Natural killer cell (primary cell): ENCODE results near the gene BRD9. TPM values are rescaled to one million over a fixed set of nuclear protein-coding genes. Genes with fewer than 3 reads are reported as not detected.

Source experiments
- ATAC-seq, 3 donors: fragments of 150-1000 bp in 2 of 3; fragments of 200-7000 bp in 1 of 3; cut with Tn5 transposase; 1 replicate in 1 of 3; 2 replicates in 2 of 3; pipeline ENCODE4 v1.10.0; 2021; ENCODE audit warnings: mild to moderate bottlenecking in 2 of 3, moderate library complexity in 2 of 3
- DNase-seq, 2 donors: peaks; one replicate each; pipeline versions ENCODE4 v3.0.0 to v3.0.0-alpha.2; 2013 to 2021; ENCODE audit warnings: mixed read lengths in 1 of 2
- H3K27ac ChIP-seq: one replicate; pipeline ENCODE4 v1.5.1; 2013; ENCODE audit warnings: mild to moderate bottlenecking, low read length
- H3K27me3 ChIP-seq: one replicate; pipeline ENCODE4 v1.6.1; 2013; ENCODE audit warnings: low read length; ENCODE audit not compliant: control insufficient read depth, insufficient read depth
- H3K36me3 ChIP-seq: one replicate; pipeline ENCODE4 v1.6.1; 2013; ENCODE audit warnings: low read length; ENCODE audit not compliant: control insufficient read depth, insufficient read depth
- H3K4me1 ChIP-seq: one replicate; pipeline ENCODE4 v1.6.1; 2013; ENCODE audit warnings: low read length; ENCODE audit not compliant: control insufficient read depth, insufficient read depth
- H3K4me3 ChIP-seq: one replicate; pipeline ENCODE4 v1.5.1; 2013; ENCODE audit warnings: low read length
- H3K9me3 ChIP-seq: one replicate; pipeline ENCODE4 v1.6.1; 2013; ENCODE audit warnings: low read length; ENCODE audit not compliant: control insufficient read depth, insufficient read depth
- H3K27ac Mint-ChIP-seq, 2 donors: one replicate each; pipeline ENCODE4 v1.8.0; 2022; ENCODE audit warnings: mild to moderate bottlenecking in 2 of 2, mixed read lengths in 2 of 2, moderate library complexity in 1 of 2
- H3K27me3 Mint-ChIP-seq, 2 donors: one replicate each; pipeline ENCODE4 v1.8.0; 2022; ENCODE audit warnings: low read depth in 2 of 2, mixed read lengths in 2 of 2
- H3K36me3 Mint-ChIP-seq: one replicate; pipeline ENCODE4 v1.8.0; 2022; ENCODE audit warnings: mixed read lengths
- H3K4me1 Mint-ChIP-seq, 2 donors: one replicate each; pipeline ENCODE4 v1.8.0; 2022; ENCODE audit warnings: mixed read lengths in 2 of 2
- H3K4me3 Mint-ChIP-seq: one replicate; pipeline ENCODE4 v1.8.0; 2022; ENCODE audit warnings: mild to moderate bottlenecking, moderate library complexity, mixed read lengths
- H3K9me3 Mint-ChIP-seq, 2 donors: one replicate each; pipeline ENCODE4 v1.8.0; 2022; ENCODE audit warnings: mixed read lengths in 2 of 2
- CTCF ChIP-seq: fragments of 200-600 bp; IDR thresholded peaks from one replicate; pipeline ENCODE4 v1.8.0; 2022; ENCODE audit warnings: antibody characterized with exemption
- WGBS: methylation state at CpG from one replicate; pipeline ENCODE4 v1.1.7; 2013; ENCODE audit warnings: missing lambda C conversion rate; ENCODE audit not compliant: insufficient coverage; 5-methylcytosine and 5-hydroxymethylcytosine counted together
- intact Hi-C: fragments of 100-400 bp; cut with micrococcal nuclease; formaldehyde crosslinking; loops from one replicate; pipeline ENCODE4 v1.14.2; 2022
- total RNA-seq, 4 donors: library from RNA; stranded (reverse); fragments of 120-200 nt in 1 of 4; gene quantifications; one replicate each; pipeline versions ENCODE4 v1.2.3 to v1.2.4, GENCODE V29; 2013 to 2022

The BRD9 gene
- total RNA-seq, 3 donors from 2014 or later (not counting 1 experiment from before 2014, with no cell fraction given): 59.7 to 80.0 (median 76.0) TPM

GRCh38 chr5:861442-862366 is 30.9 kb downstream of the BRD9 start:
- no peak overlapping the region for H3K27ac ChIP-seq

GRCh38 chr5:860506-861150 is 32.0 kb downstream of the BRD9 start:
- H3K4me1 ChIP-seq: peaks cover 14% of the 10 kb centered on the region
- peaks cover 27% of the 10 kb centered on the region for H3K36me3 ChIP-seq
- no peaks in the 10 kb centered on the region for H3K27me3 ChIP-seq
- TF ChIP-seq CTCF: no peak
- no peak overlapping the region for H3K27ac ChIP-seq
- DNase-seq: no peak
- Mint-ChIP-seq H3K9me3 (no peaks in the 10 kb centered on the region), H3K27ac (no peak overlapping the region), H3K4me1 (peaks cover 0 to 13% of the 10 kb centered on the region in 2 donors), H3K27me3 (no peaks in the 10 kb centered on the region), H3K36me3 (no peaks in the 10 kb centered on the region), H3K4me3 (no peak overlapping the region)
- intact Hi-C loops: no loop called here
- no peaks in the 10 kb centered on the region for H3K9me3 ChIP-seq
- 85% methylated on average over 15 of the region's 15 CpGs for WGBS
- no peak for ATAC-seq
- H3K4me3 ChIP-seq: no peak overlapping the region

More at GRCh38 chr5:861442-862366, 30.9 kb downstream of the BRD9 start:
- WGBS: 86% methylated on average over 22 of the region's 22 CpGs
- Histone ChIP-seq H3K9me3 (no peaks in the 10 kb centered on the region), H3K36me3 (peaks cover 34% of the 10 kb centered on the region), H3K4me3 (no peak overlapping the region), H3K4me1 (peaks cover 10% of the 10 kb centered on the region), H3K27me3 (no peaks in the 10 kb centered on the region)
- Mint-ChIP-seq H3K4me3 (no peak overlapping the region), H3K27me3 (no peaks in the 10 kb centered on the region), H3K36me3 (no peaks in the 10 kb centered on the region), H3K27ac (no peak overlapping the region), H3K4me1 (peaks cover 0 to 13% of the 10 kb centered on the region in 2 donors), H3K9me3 (no peaks in the 10 kb centered on the region)
- no peak for ATAC-seq
- intact Hi-C loops: no loop called here
- DNase-seq: no peak
- TF ChIP-seq CTCF: no peak

- Histone ChIP-seq H3K36me3 (peaks cover 20% of the 10 kb centered on the region), H3K27me3 (no peaks in the 10 kb centered on the region), H3K4me3 (no peak overlapping the region), H3K9me3 (no peaks in the 10 kb centered on the region), H3K4me1 (peaks cover 14% of the 10 kb centered on the region), H3K27ac (no peak overlapping the region)
- intact Hi-C loops: no loop called here
- no peak for ATAC-seq
- no peaks in the 10 kb centered on the region for H3K27me3 Mint-ChIP-seq
- 92% methylated on average over 16 of the region's 16 CpGs for WGBS
- no peak for TF ChIP-seq CTCF
- H3K4me1 Mint-ChIP-seq: peaks cover 0 to 13% of the 10 kb centered on the region in 2 donors
- no peak overlapping the region for H3K27ac Mint-ChIP-seq
- H3K4me3 Mint-ChIP-seq: no peak overlapping the region
- H3K9me3 Mint-ChIP-seq: no peaks in the 10 kb centered on the region
- DNase-seq: no peak
- H3K36me3 Mint-ChIP-seq: no peaks in the 10 kb centered on the region
Observed at GRCh38 chr5:859798-860296, 32.8 kb downstream of the BRD9 start.
